Measurements from ENCODE around the gene RIMOC1. TPM values are rescaled to one million over a fixed set of nuclear protein-coding genes. Genes with fewer than 3 reads are reported as not detected.

Gene RIMOC1
- polyA plus RNA-seq, 1 donor (not counting 4 experiments of a cell fraction or from before 2014, with no cell fraction given) = 23.7 TPM

- H3K27ac ChIP-seq (ENCODE audit: control insufficient read depth, insufficient read depth, low read length) = no peak overlapping the region
- H3K9me1 ChIP-seq (ENCODE audit: control insufficient read depth, extremely low read depth, insufficient read depth, low read length) = no peaks in the 10 kb centered on the region
- H3K27me3 ChIP-seq (ENCODE audit: control insufficient read depth, extremely low read depth, insufficient read depth, low read length) = no peaks in the 10 kb centered on the region
- H3K9ac ChIP-seq (ENCODE audit: control insufficient read depth, extremely low read depth, insufficient read depth, low read length) = no peak overlapping the region
- no peaks in the 10 kb centered on the region for H3K36me3 ChIP-seq (ENCODE audit: control insufficient read depth in 2 of 2, extremely low read depth in 1 of 2, insufficient read depth in 2 of 2, low read length in 2 of 2)
- no peak overlapping the region for H3K4me2 ChIP-seq (ENCODE audit: control insufficient read depth, extremely low read depth, insufficient read depth, low read depth, low read length)
- no peak for TF ChIP-seq EZH2 (IDR thresholded peaks at IDR 0.05; ENCODE audit: low read length)
- TF ChIP-seq CTCF (optimal IDR thresholded peaks at IDR 0.05 in 1 of 3, IDR thresholded peaks at IDR 0.05 in 1 of 3, conservative IDR thresholded peaks at IDR 0.05 in 1 of 3; ENCODE audit: extremely low read depth in 1 of 3, insufficient read depth in 2 of 3, low read length in 3 of 3) = no peak
- H4K20me1 ChIP-seq (ENCODE audit: control insufficient read depth, extremely low read depth, insufficient read depth, low read length) = no peaks in the 10 kb centered on the region
- DNase-seq (ENCODE audit: low read depth, low spot score) = no peak
- dilution Hi-C loops (cut with MboI; ENCODE audit: extremely low pct_ligation_motif_present, low sequenced_read_pairs) = no loop called here
- no peak overlapping the region for H3K4me3 ChIP-seq (ENCODE audit: control insufficient read depth in 2 of 3, extremely low read depth in 1 of 3, insufficient read depth in 2 of 3, low read depth in 1 of 3, low read length in 3 of 3)
- H3K4me1 ChIP-seq (ENCODE audit: control insufficient read depth, extremely low read depth, insufficient read depth, low read length) = peaks cover 6% of the 10 kb centered on the region
- no peaks in the 10 kb centered on the region for H3K79me2 ChIP-seq (ENCODE audit: control insufficient read depth, insufficient read depth, low read length)
- no peak overlapping the region for H2AFZ ChIP-seq (ENCODE audit: control insufficient read depth, low read length)
- no peaks in the 10 kb centered on the region for H3K9me3 ChIP-seq (ENCODE audit: control insufficient read depth, low read depth, low read length)
- FAIRE-seq = no peak
These were observed 29.0 kb upstream of the RIMOC1 start for GRCh38 chr5:41875121-41875520.

GRCh38 chr5:41876678-41877077, 27.5 kb upstream of the RIMOC1 start:
- no peaks in the 10 kb centered on the region for H3K36me3 ChIP-seq (ENCODE audit: control insufficient read depth in 2 of 2, extremely low read depth in 1 of 2, insufficient read depth in 2 of 2, low read length in 2 of 2)
- H3K9me3 ChIP-seq (ENCODE audit: control insufficient read depth, low read depth, low read length) = no peaks in the 10 kb centered on the region
- dilution Hi-C loops (cut with MboI; ENCODE audit: extremely low pct_ligation_motif_present, low sequenced_read_pairs) = no loop called here
- FAIRE-seq (no peak), DNase-seq (ENCODE audit: low read depth, low spot score) (no peak)
- no peak overlapping the region for H3K4me2 ChIP-seq (ENCODE audit: control insufficient read depth, extremely low read depth, insufficient read depth, low read depth, low read length)
- no peak overlapping the region for H3K9ac ChIP-seq (ENCODE audit: control insufficient read depth, extremely low read depth, insufficient read depth, low read length)
- H3K27ac ChIP-seq (ENCODE audit: control insufficient read depth, insufficient read depth, low read length) = no peak overlapping the region
- no peak for TF ChIP-seq CTCF (optimal IDR thresholded peaks at IDR 0.05 in 1 of 3, IDR thresholded peaks at IDR 0.05 in 1 of 3, conservative IDR thresholded peaks at IDR 0.05 in 1 of 3; ENCODE audit: extremely low read depth in 1 of 3, insufficient read depth in 2 of 3, low read length in 3 of 3)
- TF ChIP-seq EZH2 (IDR thresholded peaks at IDR 0.05; ENCODE audit: low read length) = no peak
- no peaks in the 10 kb centered on the region for H3K4me1 ChIP-seq (ENCODE audit: control insufficient read depth, extremely low read depth, insufficient read depth, low read length)
- H3K27me3 ChIP-seq (ENCODE audit: control insufficient read depth, extremely low read depth, insufficient read depth, low read length) = no peaks in the 10 kb centered on the region
- no peak overlapping the region for H3K4me3 ChIP-seq (ENCODE audit: control insufficient read depth in 2 of 3, extremely low read depth in 1 of 3, insufficient read depth in 2 of 3, low read depth in 1 of 3, low read length in 3 of 3)
- H4K20me1 ChIP-seq (ENCODE audit: control insufficient read depth, extremely low read depth, insufficient read depth, low read length) = no peaks in the 10 kb centered on the region
- no peak overlapping the region for H2AFZ ChIP-seq (ENCODE audit: control insufficient read depth, low read length)
- no peaks in the 10 kb centered on the region for H3K9me1 ChIP-seq (ENCODE audit: control insufficient read depth, extremely low read depth, insufficient read depth, low read length)
- H3K79me2 ChIP-seq (ENCODE audit: control insufficient read depth, insufficient read depth, low read length) = no peaks in the 10 kb centered on the region

Data from keratinocyte (primary cell).